HL-60/S4 treated with phorbol 12-myristate 13-acetate at 8.2 ng/mL for 4 days and 3 days (cell line): Measurements from ENCODE around the gene MARF1.

Experiments
- in situ Hi-C: fragments of 300-500 bp; cut with MboI; formaldehyde crosslinking; loops from 2 replicates; pipeline ENCODE4 v1.15.0; 2022; ENCODE audit warnings: low sequenced_read_pairs

The MARF1 gene

DNA sequence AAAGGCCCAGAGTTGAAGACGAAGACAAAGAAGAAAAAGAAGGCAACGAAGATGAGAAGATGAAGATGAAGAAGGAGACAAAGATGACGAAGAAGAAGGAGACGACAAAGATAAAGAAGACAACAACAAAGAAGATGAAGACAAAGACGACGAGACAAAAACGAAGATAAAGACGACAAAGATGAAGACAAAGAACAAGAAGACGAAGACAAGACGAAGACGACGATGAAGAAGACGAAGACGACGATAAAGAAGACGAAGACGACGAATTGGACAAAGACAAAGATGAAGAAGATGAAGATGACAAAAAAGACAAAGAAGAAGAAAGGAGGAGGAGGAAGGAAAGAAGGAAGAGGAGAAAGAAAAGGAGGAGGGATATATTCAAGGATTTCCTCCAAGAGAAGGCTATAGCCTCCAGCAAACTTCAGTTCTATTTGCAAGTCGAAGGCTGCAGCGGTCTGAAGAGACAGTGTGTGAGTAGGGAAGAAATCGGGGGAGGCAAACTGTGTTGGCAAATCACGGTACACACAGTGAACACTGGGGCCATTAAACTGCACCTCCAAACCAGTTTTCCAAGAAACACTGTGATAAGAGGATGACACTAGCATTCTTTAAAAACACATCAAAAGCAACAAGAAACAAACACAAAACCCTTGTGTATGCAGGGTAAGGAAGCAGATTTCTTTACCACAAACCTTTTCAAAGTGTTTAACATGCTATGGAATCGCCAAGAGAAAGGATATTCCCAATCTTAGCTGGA, 40.5 kb downstream of the MARF1 start:
- in situ Hi-C loops = no loop called here

DNA sequence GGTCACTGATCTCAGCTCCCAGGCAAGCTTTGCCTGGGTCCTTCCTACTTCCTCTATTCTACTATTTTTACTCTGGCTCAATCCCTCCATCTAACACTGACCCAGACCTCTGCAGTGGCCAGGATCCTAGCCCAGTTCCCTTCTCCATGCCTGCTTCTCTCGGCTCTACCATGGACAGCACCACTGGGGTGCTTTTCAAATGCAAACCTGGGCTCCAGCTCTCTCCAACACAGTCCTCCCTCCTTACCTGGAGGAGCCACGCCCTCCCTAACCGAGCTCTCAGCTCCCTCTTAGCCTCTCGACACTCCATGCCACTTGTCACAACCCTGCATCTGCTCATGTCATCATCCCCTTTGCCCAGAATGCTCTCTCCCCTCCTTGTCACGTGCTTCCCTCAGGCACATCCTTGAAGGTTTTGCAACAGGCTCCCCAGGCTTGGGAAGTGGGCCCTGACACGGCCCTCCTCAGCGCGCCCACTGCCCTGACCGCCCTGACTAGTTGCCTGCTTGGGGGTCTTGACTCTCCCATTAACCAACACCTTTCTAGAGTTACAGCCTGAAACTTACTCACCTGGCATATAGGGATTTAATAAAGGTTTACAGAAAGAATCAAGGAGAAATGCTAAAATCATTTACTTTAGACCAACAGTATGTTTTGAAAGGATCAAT, 41.6 kb downstream of the MARF1 start:
- in situ Hi-C loops = no loop called here

DNA sequence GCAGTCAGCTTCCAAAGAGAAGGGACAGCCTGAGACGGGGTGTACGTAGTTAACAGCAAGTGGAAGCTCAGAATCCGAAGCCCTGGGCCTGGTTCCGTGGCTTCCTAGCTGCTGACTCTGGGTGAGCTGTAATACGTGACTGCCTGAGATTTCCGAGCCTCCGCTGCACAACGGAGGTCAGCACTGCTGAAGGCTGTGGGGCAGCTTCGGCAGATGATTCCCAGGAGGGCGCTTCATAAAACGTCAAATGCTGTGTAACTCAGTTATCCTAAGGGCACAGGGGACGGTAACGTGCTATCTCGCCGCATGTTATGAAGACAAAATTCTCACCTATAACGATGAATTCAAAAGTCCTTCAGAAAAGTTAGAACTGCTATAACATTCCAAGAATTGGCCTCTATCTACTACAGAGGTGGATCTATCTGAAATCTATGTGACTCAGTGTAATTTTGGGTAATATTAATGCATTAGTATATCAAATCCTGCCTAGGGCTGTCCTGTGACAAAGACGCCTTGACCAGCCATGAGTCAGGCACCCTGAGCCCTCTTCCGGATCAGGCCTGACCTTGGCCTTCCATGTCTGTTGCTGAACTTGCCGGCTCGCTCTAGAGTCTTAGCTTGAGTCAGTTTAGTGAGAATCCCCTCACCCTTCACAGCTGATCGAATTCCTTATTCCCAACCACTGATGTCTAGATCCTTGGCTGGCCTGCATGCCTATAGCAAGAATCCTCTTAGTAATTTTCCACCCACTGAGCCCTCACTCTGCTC, 43.5 kb downstream of the MARF1 start:
- in situ Hi-C loops = no loop called here

DNA sequence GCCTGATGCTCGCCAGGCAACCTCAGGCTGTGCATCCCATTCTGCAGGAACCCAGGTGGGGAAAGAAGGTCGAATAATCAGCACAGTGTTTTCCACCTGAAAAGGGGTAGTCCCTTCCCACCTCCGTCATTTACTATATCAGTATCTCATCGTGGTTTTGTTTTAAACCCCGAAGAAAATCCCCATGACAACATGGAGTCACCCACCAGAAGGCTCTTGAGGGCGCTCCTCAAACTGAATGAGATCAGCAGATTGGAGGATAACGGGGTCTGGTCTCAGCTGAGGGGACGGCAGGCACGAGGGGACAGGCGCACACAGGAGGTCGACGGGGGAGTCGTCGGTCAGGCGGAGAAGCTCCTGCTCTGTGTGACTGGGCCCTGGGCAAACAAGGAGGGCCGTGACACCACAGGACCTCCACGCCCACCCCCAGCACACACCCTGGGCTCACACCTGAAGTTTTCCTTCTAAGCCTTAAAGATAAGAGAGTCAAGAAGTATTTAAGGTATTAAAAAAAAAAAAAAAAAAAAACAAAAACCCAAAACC, 44.2 kb downstream of the MARF1 start:
- in situ Hi-C loops = no loop called here

DNA sequence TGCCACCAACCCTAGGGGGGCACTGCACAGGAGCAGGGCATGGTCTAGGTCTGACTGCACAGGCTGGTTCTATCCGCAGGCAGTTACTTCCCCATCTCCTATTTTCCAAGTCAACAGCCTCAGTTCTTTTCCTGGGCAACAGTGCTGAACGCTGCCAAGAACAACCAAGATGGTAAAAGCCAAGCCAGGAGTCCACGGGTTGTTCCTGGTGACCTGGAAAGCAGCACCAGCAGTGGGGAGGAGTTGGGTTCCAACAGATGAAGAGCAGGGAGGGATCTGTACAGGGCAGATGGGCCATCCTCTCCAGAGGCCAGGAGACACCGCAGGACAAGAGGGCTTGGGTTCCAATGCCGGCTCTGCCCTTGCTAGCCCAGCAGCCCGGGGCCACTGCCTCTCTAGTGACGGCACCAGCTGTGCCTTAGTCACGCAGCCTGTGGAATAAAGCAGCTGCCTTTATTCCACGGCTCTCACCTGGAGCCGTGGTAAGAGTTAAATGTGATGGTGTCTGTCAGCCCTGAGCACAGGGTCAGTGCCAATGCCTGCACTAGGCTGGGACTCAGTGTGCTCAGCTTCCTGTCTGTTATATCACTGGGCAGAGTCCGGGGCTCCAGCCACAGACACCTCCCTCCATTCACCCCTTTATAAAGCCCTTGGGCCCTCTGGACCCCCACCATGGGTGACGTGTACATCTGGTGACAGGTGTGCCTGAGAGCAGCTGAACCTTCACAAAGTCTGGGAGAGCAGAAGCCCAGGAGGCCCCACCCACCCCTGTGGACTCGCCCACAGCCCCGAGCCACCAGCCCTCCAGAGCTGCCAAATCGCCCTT, 44.9 kb downstream of the MARF1 start:
- in situ Hi-C loops = no loop called here

DNA sequence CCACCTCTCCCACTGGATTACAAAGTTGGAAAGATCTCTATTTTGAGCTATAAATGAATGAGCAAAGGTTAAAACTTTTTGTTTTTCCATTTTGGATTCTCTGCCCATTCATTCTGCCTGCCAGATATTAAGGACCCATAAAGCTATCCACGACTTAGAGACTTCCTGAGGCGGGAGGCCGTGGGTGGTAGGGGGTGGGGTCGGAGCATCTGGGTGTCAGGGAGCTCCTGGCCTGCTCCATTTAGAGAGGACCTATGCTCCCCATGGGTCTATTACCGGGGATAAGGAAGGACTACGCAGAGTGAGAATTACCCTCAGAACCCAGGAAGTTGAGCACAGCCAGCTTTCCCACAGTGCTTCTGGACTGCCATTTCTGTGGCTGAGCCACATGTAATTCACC, 45.8 kb downstream of the MARF1 start:
- in situ Hi-C loops = no loop called here

DNA sequence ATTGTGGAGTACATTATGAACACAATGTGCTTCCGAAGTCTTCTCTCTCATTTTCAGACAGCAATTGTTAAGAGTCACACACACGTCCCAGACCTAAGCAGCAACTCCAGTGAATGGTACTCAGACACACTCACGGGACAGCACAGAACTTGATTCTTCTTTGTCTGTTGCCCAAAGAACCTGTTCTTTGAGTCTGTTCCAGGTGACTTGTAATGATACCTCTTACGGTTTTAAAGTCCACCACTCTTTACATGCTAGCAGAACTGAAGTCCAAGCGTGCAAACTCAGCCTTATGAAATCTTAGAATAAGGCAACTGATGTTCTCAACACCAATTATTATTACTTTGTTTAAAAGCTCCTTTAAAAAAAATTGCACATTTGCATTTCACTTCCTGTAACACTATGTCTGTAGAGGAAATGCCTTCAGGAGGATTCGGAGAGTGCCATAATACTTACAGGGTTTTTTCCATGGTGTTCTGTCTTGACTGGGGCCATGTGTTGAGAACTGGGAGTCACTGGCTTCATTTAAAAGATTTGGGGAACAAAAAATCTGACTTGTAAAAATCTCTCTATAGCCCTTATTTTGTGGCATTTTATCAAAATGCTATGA, 48.1 kb downstream of the MARF1 start:
- in situ Hi-C loops = no loop called here

DNA sequence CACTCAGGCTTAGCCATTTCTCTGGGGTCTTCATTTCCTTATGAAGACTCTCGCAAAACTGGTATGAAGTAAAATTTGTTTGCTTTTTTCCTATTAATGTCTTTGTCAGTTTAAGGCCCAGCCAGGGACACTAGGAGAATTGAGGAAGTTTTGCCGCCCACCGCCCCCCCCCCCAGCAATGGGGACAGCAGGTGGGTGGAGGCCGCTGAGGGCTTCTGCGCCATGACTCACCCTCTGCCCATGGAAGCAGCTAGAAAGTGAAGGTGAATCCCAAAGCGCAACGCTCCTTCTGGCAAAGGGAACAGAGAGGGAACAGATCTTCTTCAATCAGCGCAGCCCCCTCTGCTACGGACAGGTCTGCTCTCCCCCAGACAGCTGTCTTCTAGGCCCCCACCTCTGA, 49.7 kb downstream of the MARF1 start:
- in situ Hi-C loops = no loop called here

DNA sequence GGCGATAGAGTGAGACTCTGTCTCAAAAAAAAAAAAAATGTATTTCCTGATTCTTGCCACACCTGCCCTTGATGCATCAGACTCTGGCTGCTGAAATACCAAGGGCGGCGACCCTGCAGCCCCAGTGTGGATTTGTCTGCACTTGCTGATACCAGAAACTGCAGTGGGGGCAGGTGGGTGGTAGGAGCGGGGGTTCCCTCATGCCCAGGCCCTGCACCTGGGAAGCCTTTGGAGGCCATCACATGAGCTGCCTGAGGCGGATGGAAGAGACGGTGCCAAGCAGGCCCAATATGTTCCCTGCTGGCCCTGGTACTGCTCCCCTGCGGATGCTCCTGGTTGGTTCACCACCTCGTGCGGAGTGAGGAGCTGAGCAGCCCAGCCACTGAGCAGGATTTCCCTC, 50.6 kb downstream of the MARF1 start:
- in situ Hi-C loops = no loop called here

DNA sequence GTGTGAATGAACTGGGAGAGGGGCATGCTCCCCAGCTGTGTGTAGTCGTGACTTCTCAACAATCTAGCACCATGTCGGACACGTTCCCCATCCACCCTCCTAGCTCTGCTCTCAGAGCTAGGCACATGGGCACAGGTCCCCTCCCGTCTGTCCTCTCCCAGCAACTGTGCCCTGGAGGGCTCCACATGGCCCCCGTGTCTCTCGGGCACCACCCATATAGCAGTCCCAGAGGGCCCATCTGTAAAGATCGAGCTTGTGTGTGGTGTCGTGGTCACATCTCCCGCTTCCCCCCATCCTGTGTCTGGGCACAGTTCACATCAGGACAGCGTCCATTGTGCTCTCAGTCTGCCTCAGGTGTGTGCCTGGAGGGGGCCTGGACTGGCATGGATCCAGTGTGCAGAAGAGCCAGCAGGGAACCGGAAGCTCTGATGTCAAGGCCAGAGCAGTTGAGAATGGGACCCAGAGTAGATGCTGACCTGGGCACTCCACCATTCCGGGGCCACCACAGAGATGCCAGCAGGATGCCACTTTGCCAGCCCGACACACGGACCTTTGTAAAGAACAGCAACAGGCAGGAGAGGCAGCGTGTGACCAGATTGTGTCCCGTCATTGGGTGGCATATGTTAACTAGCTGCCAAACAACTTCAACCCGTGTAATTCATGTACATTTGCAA, 55.7 kb downstream of the MARF1 start:
- in situ Hi-C loops = no loop called here

DNA sequence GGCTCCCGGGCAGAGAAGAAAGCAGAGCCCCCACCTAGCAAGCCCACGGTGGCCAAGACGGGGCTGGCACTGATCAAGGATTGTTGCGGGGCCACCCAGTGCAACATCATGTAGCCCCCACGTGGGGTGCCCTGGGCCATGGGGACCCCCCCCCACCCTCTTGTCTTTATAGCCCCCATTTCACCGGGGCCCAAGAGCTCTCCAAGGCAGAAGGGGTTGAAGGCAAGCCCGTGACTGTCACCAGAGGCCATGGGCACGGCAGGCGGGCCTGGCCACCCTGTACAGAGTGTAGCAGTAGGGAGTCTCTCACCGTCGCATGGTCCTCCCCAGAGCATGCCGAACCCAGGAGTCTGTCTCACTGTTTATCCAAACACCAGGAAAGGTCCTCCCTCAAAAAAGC, 56.2 kb downstream of the MARF1 start:
- in situ Hi-C loops = no loop called here

DNA sequence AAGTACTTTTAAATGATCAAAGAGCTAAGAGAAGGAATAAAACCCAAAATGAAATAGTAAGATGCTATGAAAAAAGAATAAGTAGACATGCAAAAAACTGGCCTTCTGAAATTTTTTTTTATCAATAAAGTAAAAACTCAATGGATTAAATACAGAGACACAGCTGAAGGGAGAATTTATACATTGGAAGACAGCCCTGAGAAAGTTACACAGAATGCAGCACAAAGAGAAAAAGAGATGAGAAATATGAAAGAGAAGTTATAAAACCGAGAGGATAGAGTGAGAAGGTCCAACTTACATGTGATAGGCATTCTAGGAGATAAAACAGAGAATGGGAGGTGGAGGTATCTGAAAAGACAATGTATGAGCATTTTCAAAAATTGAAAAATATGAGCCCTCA, 57.0 kb downstream of the MARF1 start:
- in situ Hi-C loops = no loop called here

DNA sequence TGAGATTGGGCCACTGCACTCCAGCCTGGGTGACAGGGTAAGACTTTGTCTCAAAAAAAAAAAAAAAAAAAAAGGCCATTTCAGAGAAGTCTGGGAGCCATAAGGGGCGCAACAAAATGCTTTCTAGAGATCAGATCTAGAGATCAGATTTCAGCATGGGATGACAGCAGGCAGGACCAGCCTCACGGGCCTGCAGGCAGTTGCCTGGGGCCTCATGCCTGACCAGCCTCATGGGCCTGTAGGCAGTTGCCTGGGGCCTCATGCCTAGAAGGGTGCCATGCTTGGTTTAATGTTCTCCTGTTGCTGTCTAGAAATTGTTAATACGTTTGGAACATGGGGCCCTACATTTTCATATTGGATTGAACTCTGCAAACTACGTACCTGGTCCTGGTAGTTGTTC, 59.4 kb downstream of the MARF1 start:
- in situ Hi-C loops = no loop called here

DNA sequence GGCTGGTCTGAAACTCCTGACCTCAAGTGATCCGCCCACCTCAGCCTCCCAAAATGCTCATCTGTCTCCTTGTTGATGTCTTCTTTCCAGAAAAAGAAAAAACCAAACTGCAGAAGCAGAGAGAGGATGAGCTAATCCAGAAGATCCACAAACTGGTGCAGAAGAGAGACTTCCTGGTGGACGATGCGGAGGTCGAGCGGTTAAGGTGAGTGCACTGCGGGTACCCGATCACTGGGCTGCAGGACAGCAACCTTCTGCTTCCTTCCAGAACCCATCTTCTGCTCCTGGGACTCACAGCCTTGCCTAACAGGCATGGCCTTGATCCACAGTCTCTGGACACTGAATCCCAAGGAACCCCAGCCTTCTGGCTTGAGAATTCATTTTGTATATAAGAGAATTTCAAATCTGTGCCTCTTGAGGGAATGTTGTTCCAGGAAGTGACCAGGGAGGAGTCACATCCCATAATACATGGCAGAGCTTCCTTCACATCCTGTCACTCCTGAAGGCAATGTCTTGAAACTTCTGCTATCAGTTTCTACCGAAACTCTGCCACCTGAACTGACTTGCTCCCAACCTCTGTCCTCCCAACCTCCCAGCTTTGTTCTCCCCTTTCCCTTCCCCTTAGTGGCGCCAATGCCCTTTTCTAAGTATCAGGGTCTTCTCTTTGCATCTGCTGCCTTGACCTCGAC, 61.7 kb downstream of the MARF1 start:
- in situ Hi-C loops = no loop called here

DNA sequence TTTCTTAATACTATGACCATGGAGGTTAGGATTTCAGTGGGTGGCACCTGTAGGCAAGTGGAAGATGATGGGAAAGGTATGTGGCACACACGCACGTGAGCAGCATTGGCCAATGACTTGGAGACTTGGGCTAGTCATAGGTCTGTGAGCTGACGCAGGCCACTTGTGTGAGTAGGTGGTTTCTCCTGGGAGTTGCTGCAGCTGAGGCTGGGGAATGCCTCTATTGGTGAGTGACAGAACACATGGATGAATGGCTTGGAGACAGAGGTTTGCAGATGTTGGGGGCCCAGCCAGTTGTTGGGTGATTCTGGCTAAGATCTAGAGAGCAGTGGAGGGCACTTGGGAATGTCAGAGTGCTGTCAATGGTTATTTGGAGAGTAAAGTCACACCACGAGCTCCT, 64.1 kb downstream of the MARF1 start:
- in situ Hi-C loops = no loop called here

DNA sequence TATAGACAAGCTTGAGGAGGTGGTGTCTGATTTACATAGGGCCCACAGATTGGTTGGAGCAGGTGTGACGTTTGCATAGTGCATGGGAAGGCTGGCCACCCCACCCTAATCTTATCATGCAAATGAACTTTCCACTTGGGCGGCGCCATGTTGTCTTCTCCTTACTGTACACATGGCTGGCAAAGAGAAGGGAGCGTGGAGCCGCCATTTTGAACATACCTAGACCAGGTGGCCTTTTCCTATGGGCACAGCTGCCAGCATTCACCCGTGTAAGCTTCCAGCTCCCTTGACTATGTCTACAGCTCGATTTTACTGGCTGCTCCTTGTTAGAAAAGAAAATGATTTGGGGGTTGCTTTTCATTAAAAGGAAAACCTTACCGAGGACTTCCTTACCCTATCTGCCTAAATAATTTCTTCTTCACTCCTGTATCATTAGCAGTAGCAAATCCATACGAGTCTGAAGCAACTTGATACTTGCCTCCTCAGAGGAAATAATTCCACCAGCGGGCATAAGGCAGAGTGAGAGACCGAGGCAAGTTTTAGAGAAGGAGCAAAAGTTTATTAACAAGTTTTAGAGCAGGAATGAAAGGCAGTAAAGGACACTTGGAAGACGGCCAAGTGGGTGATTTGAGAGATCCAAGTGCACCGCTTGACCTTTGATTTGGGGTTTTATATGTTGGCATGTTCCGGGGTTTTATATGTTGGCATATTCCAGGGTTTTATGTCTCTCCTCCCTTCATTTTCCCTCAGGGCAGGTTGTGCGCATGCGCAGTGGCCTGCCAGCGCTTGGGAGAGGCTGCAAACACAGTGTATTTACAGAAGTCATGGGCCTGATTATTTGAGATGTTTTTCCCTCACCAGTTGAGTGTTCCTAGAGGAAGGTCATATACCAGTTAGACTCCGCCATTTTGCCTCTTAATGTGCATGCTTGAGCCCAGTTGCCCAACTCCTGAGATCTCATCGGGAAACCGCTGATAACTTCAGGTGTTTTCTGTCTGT, 65.7 kb downstream of the MARF1 start:
- in situ Hi-C loops = no loop called here

DNA sequence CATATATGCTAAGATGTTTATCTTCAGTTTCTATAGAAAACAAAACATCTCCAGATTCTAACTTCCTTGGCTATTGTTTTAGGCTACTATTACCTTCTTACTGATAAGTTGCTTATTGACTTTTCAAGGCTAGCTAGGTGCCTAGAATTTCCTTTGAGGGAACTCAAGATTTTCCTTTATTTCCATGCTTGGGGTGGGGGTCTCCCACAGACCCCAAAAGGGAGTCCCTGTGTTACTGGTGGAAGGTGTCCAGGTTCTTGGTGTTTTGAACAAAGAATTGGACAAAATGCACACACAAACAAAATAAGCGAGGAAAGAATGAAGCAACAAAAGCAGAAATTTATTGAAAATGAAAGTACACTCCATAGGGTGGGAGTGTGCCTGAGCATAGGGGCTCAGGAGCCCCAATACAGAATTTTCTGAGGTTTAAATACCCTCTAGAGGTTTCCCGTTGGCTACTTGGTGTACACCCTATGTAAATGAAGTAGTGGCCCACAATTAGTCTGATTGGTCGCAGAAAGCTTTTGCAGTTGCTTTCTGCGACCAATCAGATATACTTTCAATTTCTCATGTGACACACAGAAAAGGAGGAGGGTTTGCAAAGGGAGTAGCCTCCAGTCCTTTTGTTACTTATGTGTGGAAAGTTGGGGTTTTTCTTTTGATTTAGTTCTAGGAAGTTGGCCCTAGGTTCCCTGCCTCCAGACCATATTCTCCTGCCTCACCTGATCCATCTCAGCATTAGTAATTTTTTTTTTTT, 67.5 kb downstream of the MARF1 start:
- in situ Hi-C loops = no loop called here

DNA sequence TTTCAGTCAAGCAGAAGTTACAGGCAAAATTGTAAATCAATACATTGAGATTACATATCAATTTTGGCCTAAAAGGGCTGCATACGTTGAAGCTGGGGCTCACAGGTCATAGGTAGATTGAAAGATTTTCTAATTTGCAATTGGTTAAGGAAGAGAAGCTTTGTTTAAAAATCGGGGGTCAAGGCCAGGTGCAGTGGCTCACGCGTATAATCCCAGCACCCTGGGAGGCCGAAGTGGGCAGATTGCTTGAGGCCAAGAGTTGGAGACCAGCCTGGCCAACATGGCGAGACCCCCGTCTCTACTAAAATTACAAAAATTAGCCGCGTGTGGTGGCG, 68.4 kb downstream of the MARF1 start:
- in situ Hi-C loops = no loop called here
